Naive B cell (primary cell): Measurements from ENCODE around the gene MAST4. TPM values are rescaled to one million over a fixed set of nuclear protein-coding genes. Genes with fewer than 3 reads are reported as not detected.
"Not testable (repeated sequence)": the region's sequence is repeated elsewhere in the genome, so short reads cannot be mapped to it uniquely, and the experiment has no call there.

Experiments
- ATAC-seq, 2 donors: fragments of 150-1000 bp; cut with Tn5 transposase; 2 replicates each; pipeline ENCODE4 v1.10.0; 2021; ENCODE audit warnings: low read depth in 2 of 2, mild to moderate bottlenecking in 2 of 2, moderate library complexity in 2 of 2
- DNase-seq: peaks from one replicate; pipeline ENCODE4 v3.0.0; 2022
- H3K27ac Mint-ChIP-seq, 6 donors: one replicate each; pipeline ENCODE4 v1.8.0; 2020 to 2022; ENCODE audit warnings: mild to moderate bottlenecking in 6 of 6, mixed read lengths in 6 of 6, moderate library complexity in 5 of 6, inconsistent platforms in 2 of 6
- H3K27me3 Mint-ChIP-seq, 3 donors: one replicate each; pipeline ENCODE4 v1.8.0; 2021 to 2022; ENCODE audit warnings: mixed read lengths in 3 of 3, mild to moderate bottlenecking in 1 of 3
- H3K36me3 Mint-ChIP-seq, 2 donors: one replicate each; pipeline ENCODE4 v1.8.0; 2020 to 2022; ENCODE audit warnings: mixed read lengths in 2 of 2, inconsistent platforms in 1 of 2, mild to moderate bottlenecking in 1 of 2
- H3K4me1 Mint-ChIP-seq, 3 donors: one replicate each; pipeline ENCODE4 v1.8.0; 2020 to 2022; ENCODE audit warnings: mixed read lengths in 3 of 3, inconsistent platforms in 1 of 3, mild to moderate bottlenecking in 1 of 3, moderate library complexity in 1 of 3
- H3K4me3 Mint-ChIP-seq, 8 donors: one replicate each; pipeline ENCODE4 v1.8.0; 2020 to 2022; ENCODE audit warnings: mild to moderate bottlenecking in 8 of 8, mixed read lengths in 8 of 8, moderate library complexity in 8 of 8, inconsistent platforms in 2 of 8
- H3K9me3 Mint-ChIP-seq, 7 donors: one replicate each; pipeline ENCODE4 v1.8.0; 2020 to 2022; ENCODE audit warnings: mixed read lengths in 7 of 7, mild to moderate bottlenecking in 5 of 7, inconsistent platforms in 2 of 7, moderate library complexity in 1 of 7
- polyA plus RNA-seq, 6 donors: library from polyadenylated mRNA; unstranded; fragments of 300-500 nt; fragmentation: Illumina TruSeq; gene quantifications; one replicate each; pipeline ENCODE4 v1.2.3, GENCODE V29; 2021; ENCODE audit warnings: low read depth in 6 of 6

Gene MAST4
- polyA plus RNA-seq, 6 donors from 2014 or later, result 0.17 to 2.3 (median 1.3) TPM

GRCh38 chr5:66727630-66728029 lies 131.4 kb downstream of the MAST4 start:
- H3K4me3 Mint-ChIP-seq, result no peak overlapping the region

GRCh38 chr5:66728049-66728448 lies 131.9 kb downstream of the MAST4 start:
- Mint-ChIP-seq H3K4me1 (no peaks in the 10 kb centered on the region), H3K4me3 (no peak overlapping the region), H3K27ac (no peak overlapping the region), H3K9me3 (no peaks in the 10 kb centered on the region), H3K27me3 (no peaks in the 10 kb centered on the region), H3K36me3 (no peaks in the 10 kb centered on the region)
- DNase-seq (no peak), ATAC-seq (no peak)

More at GRCh38 chr5:66727630-66728029, 131.4 kb downstream of the MAST4 start:
- no peaks in the 10 kb centered on the region for H3K9me3 Mint-ChIP-seq
- no peak overlapping the region for H3K27ac Mint-ChIP-seq
- no peaks in the 10 kb centered on the region for H3K4me1 Mint-ChIP-seq
- ATAC-seq (no peak), DNase-seq (no peak)
- no peaks in the 10 kb centered on the region for H3K36me3 Mint-ChIP-seq
- H3K27me3 Mint-ChIP-seq, result peaks cover 0 to 1% (median 1%) of the 10 kb centered on the region in 3 donors

- DNase-seq (no peak), ATAC-seq (no peak)
- Mint-ChIP-seq H3K36me3 (no peaks in the 10 kb centered on the region), H3K27me3 (peaks cover 0 to 21% (median 0%) of the 10 kb centered on the region in 3 donors), H3K4me1 (no peaks in the 10 kb centered on the region), H3K9me3 (peaks cover 0 to 3% (median 0%) of the 10 kb centered on the region in 7 donors), H3K27ac (no peak overlapping the region), H3K4me3 (no peak overlapping the region)
Observed at GRCh38 chr5:66737096-66737495, 140.9 kb downstream of the MAST4 start.

DNA sequence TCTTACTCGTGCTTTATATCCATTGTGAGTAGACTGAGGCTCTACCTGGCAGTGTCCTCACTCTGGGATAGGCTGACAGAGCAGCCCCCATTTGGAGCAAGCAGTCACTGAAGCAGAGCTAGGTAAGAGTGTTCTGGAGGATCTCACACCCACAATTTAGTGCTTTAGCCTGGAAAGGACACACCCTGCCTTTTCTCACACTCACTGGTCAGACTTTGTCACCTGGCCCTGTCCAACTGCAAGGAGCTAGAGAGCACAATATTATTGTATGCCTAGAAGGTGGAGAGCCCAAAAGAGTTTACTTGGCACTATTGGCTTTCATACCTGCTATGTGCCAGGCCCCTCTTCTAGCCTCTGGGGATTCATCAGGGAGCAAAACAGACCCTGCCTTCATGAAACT lies 141.9 kb downstream of the MAST4 start:
- peaks cover 0 to 3% (median 0%) of the 10 kb centered on the region in 7 donors for H3K9me3 Mint-ChIP-seq
- H3K4me1 Mint-ChIP-seq, result no peaks in the 10 kb centered on the region
- H3K36me3 Mint-ChIP-seq, result no peaks in the 10 kb centered on the region
- no peak overlapping the region for H3K4me3 Mint-ChIP-seq
- ATAC-seq, result no peak
- H3K27ac Mint-ChIP-seq, result no peak overlapping the region
- DNase-seq, result no peak
- peaks cover 0 to 28% (median 5%) of the 10 kb centered on the region in 3 donors for H3K27me3 Mint-ChIP-seq

GRCh38 chr5:66739021-66739420 lies 142.8 kb downstream of the MAST4 start:
- no peak for DNase-seq
- H3K36me3 Mint-ChIP-seq, result no peaks in the 10 kb centered on the region
- peaks cover 0 to 3% (median 0%) of the 10 kb centered on the region in 7 donors for H3K9me3 Mint-ChIP-seq
- peaks cover 0 to 28% (median 14%) of the 10 kb centered on the region in 3 donors for H3K27me3 Mint-ChIP-seq
- H3K4me1 Mint-ChIP-seq, result no peaks in the 10 kb centered on the region
- H3K4me3 Mint-ChIP-seq, result no peak overlapping the region
- H3K27ac Mint-ChIP-seq, result no peak overlapping the region
- ATAC-seq, result no peak

GRCh38 chr5:66739951-66740350 lies 143.8 kb downstream of the MAST4 start:
- Mint-ChIP-seq H3K27me3 (peaks cover 0 to 31% (median 15%) of the 10 kb centered on the region in 3 donors), H3K4me1 (no peaks in the 10 kb centered on the region), H3K4me3 (no peak overlapping the region), H3K36me3 (no peaks in the 10 kb centered on the region), H3K27ac (no peak overlapping the region), H3K9me3 (peaks cover 0 to 3% (median 0%) of the 10 kb centered on the region in 7 donors)
- no peak for ATAC-seq
- no peak for DNase-seq

GRCh38 chr5:66741394-66741793 lies 145.2 kb downstream of the MAST4 start:
- H3K36me3 Mint-ChIP-seq, result no peaks in the 10 kb centered on the region
- ATAC-seq, result no peak

GRCh38 chr5:66742083-66742895 lies 146.1 kb downstream of the MAST4 start:
- no peak overlapping the region for H3K27ac Mint-ChIP-seq

More at GRCh38 chr5:66741394-66741793, 145.2 kb downstream of the MAST4 start:
- DNase-seq, result no peak
- Mint-ChIP-seq H3K4me3 (no peak overlapping the region), H3K4me1 (no peaks in the 10 kb centered on the region), H3K27me3 (peaks cover 0 to 33% (median 15%) of the 10 kb centered on the region in 3 donors), H3K27ac (peak overlapping the region in 1 of 6 donors; percentile 23), H3K9me3 (peaks cover 0 to 3% (median 0%) of the 10 kb centered on the region in 7 donors)

GRCh38 chr5:66742896-66743247 lies 146.7 kb downstream of the MAST4 start:
- no peak for DNase-seq
- no peak for ATAC-seq
- peaks cover 0 to 31% (median 20%) of the 10 kb centered on the region in 3 donors for H3K27me3 Mint-ChIP-seq
- peak overlapping the region in 1 of 6 donors; percentile 27 for H3K27ac Mint-ChIP-seq
- H3K4me3 Mint-ChIP-seq, result no peak overlapping the region
- H3K4me1 Mint-ChIP-seq, result no peaks in the 10 kb centered on the region
- no peaks in the 10 kb centered on the region for H3K36me3 Mint-ChIP-seq
- H3K9me3 Mint-ChIP-seq, result peaks cover 0 to 5% (median 0%) of the 10 kb centered on the region in 7 donors

More at GRCh38 chr5:66742083-66742895, 146.1 kb downstream of the MAST4 start:
- H3K27me3 Mint-ChIP-seq, result peaks cover 0 to 35% (median 20%) of the 10 kb centered on the region in 3 donors
- DNase-seq, result no peak
- H3K4me1 Mint-ChIP-seq, result no peaks in the 10 kb centered on the region
- H3K36me3 Mint-ChIP-seq, result no peaks in the 10 kb centered on the region
- ATAC-seq, result no peak
- H3K9me3 Mint-ChIP-seq, result peaks cover 0 to 3% (median 0%) of the 10 kb centered on the region in 7 donors
- H3K4me3 Mint-ChIP-seq, result no peak overlapping the region

- ATAC-seq, result no peak
- peaks cover 0 to 28% (median 20%) of the 10 kb centered on the region in 3 donors for H3K27me3 Mint-ChIP-seq
Observed at GRCh38 chr5:66743344-66743743, 147.2 kb downstream of the MAST4 start.

GRCh38 chr5:66744040-66744439 lies 147.8 kb downstream of the MAST4 start:
- DNase-seq, result no peak
- Mint-ChIP-seq H3K27me3 (peaks cover 0 to 28% (median 20%) of the 10 kb centered on the region in 3 donors), H3K9me3 (peaks cover 0 to 5% (median 0%) of the 10 kb centered on the region in 7 donors), H3K4me1 (no peaks in the 10 kb centered on the region), H3K4me3 (no peak overlapping the region), H3K36me3 (no peaks in the 10 kb centered on the region), H3K27ac (no peak overlapping the region)
- no peak for ATAC-seq

More at GRCh38 chr5:66743344-66743743, 147.2 kb downstream of the MAST4 start:
- no peaks in the 10 kb centered on the region for H3K4me1 Mint-ChIP-seq
- H3K4me3 Mint-ChIP-seq, result no peak overlapping the region
- H3K9me3 Mint-ChIP-seq, result peaks cover 0 to 5% (median 0%) of the 10 kb centered on the region in 7 donors
- no peak for DNase-seq
- H3K36me3 Mint-ChIP-seq, result no peaks in the 10 kb centered on the region
- H3K27ac Mint-ChIP-seq, result no peak overlapping the region

GRCh38 chr5:66745297-66745696 lies 149.1 kb downstream of the MAST4 start:
- DNase-seq (no peak), ATAC-seq (no peak)
- no peak overlapping the region for H3K4me3 Mint-ChIP-seq
- H3K27me3 Mint-ChIP-seq, result peaks cover 0 to 25% (median 20%) of the 10 kb centered on the region in 3 donors
- H3K36me3 Mint-ChIP-seq, result no peaks in the 10 kb centered on the region
- H3K27ac Mint-ChIP-seq, result peak overlapping the region in 1 of 6 donors; percentile 26
- peaks cover 0 to 10% (median 0%) of the 10 kb centered on the region in 7 donors for H3K9me3 Mint-ChIP-seq
- no peaks in the 10 kb centered on the region for H3K4me1 Mint-ChIP-seq

DNA sequence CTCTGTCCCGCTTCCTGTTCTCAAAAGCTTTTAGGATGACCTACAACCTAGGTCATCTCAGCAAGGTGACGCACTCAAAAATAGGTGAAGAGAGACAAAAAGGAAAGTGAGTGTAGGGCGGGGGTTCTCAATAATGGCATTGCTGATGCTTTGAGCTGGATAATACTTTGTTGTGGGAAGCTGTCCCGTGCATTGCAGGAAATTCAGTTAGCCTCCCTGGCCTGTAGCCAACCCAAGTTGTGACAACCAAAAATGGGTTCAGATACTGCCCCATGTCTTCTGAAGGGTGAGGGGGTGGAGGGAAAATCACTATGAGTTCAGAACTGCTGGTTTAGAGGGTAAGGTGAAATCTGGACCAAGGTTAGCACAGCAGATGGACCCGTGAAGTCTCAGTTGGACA lies 151.4 kb downstream of the MAST4 start:
- no peak for ATAC-seq
- H3K9me3 Mint-ChIP-seq, result peaks cover 0 to 10% (median 0%) of the 10 kb centered on the region in 7 donors
- no peaks in the 10 kb centered on the region for H3K4me1 Mint-ChIP-seq
- H3K36me3 Mint-ChIP-seq, result no peaks in the 10 kb centered on the region
- no peak overlapping the region for H3K27ac Mint-ChIP-seq
- peaks cover 0 to 20% (median 16%) of the 10 kb centered on the region in 3 donors for H3K27me3 Mint-ChIP-seq
- H3K4me3 Mint-ChIP-seq, result no peak overlapping the region
- DNase-seq, result no peak

DNA sequence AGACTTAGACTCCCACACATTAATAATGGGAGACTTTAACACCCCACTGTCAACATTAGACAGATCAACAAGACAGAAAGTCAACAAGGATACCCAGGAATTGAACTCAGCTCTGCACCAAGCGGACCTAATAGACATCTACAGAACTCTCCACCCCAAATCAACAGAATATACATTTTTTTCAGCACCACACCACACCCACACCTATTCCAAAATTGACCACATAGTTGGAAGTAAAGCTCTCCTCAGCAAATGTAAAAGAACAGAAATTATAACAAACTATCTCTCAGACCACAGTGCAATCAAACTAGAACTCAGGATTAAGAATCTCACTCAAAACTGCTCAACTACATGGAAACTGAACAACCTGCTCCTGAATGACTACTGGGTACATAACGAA lies 156.5 kb downstream of the MAST4 start:
- DNase-seq, H3K4me1 Mint-ChIP-seq, ATAC-seq, H3K36me3 Mint-ChIP-seq, H3K4me3 Mint-ChIP-seq, H3K27ac Mint-ChIP-seq: not testable (repeated sequence)
- Mint-ChIP-seq H3K9me3 (peaks cover 0 to 10% (median 0%) of the 10 kb centered on the region in 7 donors), H3K27me3 (peaks cover 9 to 21% (median 14%) of the 10 kb centered on the region in 3 donors)
